Central memory CD8-positive, alpha-beta T cell (primary cell): ENCODE data around the gene TMEM45A.

Experiments
- ATAC-seq: fragments of 150-1000 bp; cut with Tn5 transposase; replicated peaks from 2 replicates; pipeline ENCODE4 v1.10.0; 2022; ENCODE audit warnings: mild to moderate bottlenecking, moderate FRiP score, moderate number of reproducible peaks; ENCODE audit not compliant: poor library complexity, severe bottlenecking; ENCODE audit errors: extremely low read depth
- DNase-seq, 2 donors: peaks; one replicate each; pipeline ENCODE4 v3.0.0; 2021; ENCODE audit warnings: low spot score in 2 of 2
- H3K27ac Mint-ChIP-seq: one replicate; pipeline ENCODE4 v1.8.0; 2022; ENCODE audit warnings: low read depth, mild to moderate bottlenecking, moderate library complexity, mixed read lengths
- H3K27me3 Mint-ChIP-seq: one replicate; pipeline ENCODE4 v1.8.0; 2022; ENCODE audit warnings: mixed read lengths
- H3K36me3 Mint-ChIP-seq: one replicate; pipeline ENCODE4 v1.8.0; 2022; ENCODE audit warnings: mild to moderate bottlenecking, moderate library complexity, mixed read lengths; ENCODE audit not compliant: insufficient read depth
- H3K4me1 Mint-ChIP-seq: one replicate; pipeline ENCODE4 v1.8.0; 2022; ENCODE audit warnings: mixed read lengths
- H3K4me3 Mint-ChIP-seq: one replicate; pipeline ENCODE4 v1.8.0; 2022; ENCODE audit warnings: mild to moderate bottlenecking, moderate library complexity, mixed read lengths
- H3K9me3 Mint-ChIP-seq: one replicate; pipeline ENCODE4 v1.8.0; 2022; ENCODE audit warnings: mixed read lengths

The TMEM45A gene

DNA sequence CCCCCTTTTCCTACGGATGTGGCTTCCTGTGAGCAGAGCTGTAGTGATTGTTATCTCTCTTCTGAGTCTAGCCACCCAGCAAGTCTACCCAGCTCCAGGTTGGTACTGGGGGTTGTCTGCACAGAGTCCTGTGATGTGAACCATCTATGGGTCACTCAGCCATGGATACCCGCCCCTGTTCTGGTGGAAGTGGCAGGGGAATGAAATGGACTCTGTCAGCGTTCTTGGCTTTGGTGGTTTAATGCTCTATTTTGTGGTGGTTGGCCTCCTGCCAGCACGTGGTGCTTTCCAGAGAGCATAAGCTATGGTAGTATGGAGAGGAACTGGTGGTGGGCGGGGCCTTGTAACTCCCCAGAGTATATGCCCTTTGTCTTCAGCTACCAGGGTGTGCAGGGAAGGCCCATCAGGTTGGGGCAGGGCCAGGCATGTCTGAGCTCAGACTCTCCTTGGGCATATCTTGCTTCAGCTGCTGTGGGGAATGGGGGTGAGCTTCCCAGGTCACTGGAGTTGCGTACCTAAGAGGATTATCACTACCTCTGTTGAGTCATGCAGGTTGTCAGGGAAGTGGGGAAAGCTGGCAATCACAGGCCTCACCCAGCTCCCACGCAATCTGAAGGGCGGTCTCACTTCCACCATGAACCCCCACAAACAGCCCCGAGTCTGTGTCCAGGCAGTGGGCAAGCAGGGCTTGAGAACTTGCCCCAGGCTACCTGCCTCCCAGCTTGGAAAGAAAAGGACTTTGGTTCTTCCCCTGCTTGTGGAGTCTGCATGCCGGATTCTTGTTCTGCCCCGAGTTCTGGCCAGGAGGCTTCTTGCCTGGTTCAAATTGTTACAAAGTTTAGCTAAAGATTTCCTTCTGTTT lies 108.0 kb downstream of the TMEM45A start:
- H3K4me3 Mint-ChIP-seq = no peak overlapping the region
- H3K4me1 Mint-ChIP-seq = peaks cover 16% of the 10 kb centered on the region
- no peak overlapping the region for H3K27ac Mint-ChIP-seq
- H3K36me3 Mint-ChIP-seq = peaks cover 1% of the 10 kb centered on the region
- DNase-seq = no peak
- no peak for ATAC-seq
- peaks cover 42% of the 10 kb centered on the region for H3K27me3 Mint-ChIP-seq
- no peaks in the 10 kb centered on the region for H3K9me3 Mint-ChIP-seq

DNA sequence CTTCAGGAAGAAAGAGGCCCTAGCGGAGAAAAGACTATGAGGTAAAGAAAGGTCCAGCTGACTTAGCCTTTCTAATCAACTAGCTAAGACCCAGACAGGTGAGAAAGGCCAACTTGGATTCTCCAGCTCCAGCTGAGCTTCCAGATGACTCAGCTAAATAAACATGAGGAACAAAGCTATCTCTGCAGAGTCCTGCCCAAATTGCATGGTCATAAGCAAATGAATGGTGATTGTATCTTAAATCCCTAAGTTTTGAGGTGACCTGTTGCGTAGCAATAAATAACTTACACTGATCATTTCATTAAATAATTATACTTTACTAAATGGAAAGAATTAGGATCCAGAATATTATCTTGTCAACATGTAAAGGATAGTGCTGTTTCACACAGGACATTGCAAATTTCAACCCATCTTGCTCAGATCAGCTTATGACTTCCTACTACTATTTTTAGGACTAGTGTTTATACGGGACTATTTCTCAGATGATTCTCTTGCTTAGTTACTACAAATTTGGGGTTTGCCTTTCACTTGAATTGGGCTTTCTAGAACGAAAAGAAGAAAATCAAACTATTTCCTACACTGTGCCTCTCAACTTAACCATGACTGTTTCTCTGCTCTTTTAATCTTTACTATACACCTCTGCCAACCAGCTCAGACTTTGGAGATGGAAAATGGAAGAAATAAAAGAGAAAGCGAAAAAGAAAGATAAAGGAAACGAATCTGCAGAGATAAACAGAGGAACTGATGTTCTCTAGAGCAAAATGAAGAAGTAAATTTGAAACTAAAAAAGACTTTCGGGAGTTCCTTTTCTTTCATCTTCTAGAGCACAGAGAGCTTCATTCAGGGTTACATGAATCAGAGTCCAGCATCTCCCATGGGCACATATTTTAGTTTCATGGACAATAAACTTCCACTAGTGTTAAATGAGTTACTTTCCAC lies 110.4 kb downstream of the TMEM45A start:
- H3K27ac Mint-ChIP-seq = no peak overlapping the region
- peak overlapping the region; percentile 19 for H3K4me3 Mint-ChIP-seq
- peaks cover 1% of the 10 kb centered on the region for H3K36me3 Mint-ChIP-seq
- H3K27me3 Mint-ChIP-seq = peaks cover 57% of the 10 kb centered on the region
- DNase-seq (no peak), ATAC-seq (no peak)
- H3K4me1 Mint-ChIP-seq = peaks cover 16% of the 10 kb centered on the region
- no peaks in the 10 kb centered on the region for H3K9me3 Mint-ChIP-seq

- Mint-ChIP-seq H3K27me3 (peaks cover 63% of the 10 kb centered on the region), H3K27ac (no peak overlapping the region), H3K9me3 (no peaks in the 10 kb centered on the region), H3K36me3 (no peaks in the 10 kb centered on the region), H3K4me3 (no peak overlapping the region), H3K4me1 (peaks cover 16% of the 10 kb centered on the region)
- DNase-seq (no peak), ATAC-seq (no peak)
Observed at GRCh38 chr3:100603469-100603868, 111.0 kb downstream of the TMEM45A start.

DNA sequence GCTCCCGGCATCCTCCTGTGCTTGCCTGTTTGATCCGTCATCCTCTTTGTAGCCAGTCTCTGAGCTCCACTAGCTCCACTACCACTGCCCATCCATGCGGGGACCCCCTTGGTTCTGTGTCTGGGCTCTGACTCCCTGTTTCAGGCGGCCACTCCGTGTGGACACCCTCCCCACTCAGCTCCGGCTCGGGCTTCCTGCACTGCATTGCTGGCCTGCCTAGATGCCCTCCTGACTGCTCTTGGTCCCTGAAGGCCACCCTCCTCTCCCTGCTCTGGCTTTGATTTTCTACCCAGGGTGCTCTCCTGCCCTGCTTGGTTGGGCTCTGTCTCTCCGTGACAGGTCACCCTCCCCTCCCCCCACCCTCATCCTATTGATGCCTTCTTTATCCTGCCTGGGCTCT lies 112.9 kb downstream of the TMEM45A start:
- Mint-ChIP-seq H3K27me3 (peaks cover 63% of the 10 kb centered on the region), H3K4me3 (no peak overlapping the region), H3K27ac (peak overlapping the region; percentile 76), H3K36me3 (no peaks in the 10 kb centered on the region), H3K4me1 (peaks cover 11% of the 10 kb centered on the region), H3K9me3 (no peaks in the 10 kb centered on the region)
- DNase-seq (no peak), ATAC-seq (no peak)

DNA sequence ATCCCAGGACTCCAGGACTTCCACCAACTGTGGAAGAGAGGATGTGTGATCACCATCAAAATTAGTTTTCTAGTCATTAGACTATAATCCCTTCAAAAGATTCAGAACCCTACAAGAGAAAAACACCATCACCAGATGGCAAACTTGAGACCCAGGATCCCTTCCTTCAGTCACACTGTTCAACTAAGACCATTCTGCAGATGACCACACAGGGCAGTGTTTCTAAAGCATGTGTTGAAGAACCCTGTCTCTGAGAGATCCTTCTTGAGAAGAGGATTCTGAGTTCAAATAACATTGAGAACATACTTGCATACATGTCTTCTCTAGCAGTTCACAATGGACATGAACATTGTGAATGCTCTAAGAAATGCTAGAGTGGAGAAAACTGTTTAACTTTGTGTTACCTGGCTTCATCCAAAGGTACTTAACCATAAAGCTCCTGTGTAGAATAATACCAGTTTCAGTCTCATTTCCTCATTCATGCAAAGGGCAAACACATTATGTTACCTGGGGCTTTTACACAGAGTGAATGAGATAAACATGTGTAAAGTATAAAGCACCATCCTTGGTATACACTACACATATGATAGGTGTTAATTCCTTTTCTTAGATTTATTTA lies 114.6 kb downstream of the TMEM45A start:
- Mint-ChIP-seq H3K36me3 (no peaks in the 10 kb centered on the region), H3K4me1 (peaks cover 10% of the 10 kb centered on the region), H3K27me3 (peaks cover 75% of the 10 kb centered on the region), H3K27ac (no peak overlapping the region), H3K9me3 (no peaks in the 10 kb centered on the region), H3K4me3 (no peak overlapping the region)
- DNase-seq (no peak), ATAC-seq (no peak)

- ATAC-seq = no peak
- Mint-ChIP-seq H3K27me3 (peaks cover 77% of the 10 kb centered on the region), H3K4me3 (no peak within 1 kb of the TSS), H3K4me1 (no peaks in the 10 kb centered on the region), H3K36me3 (no peaks in the 10 kb centered on the region), H3K27ac (no peak within 1 kb of the TSS), H3K9me3 (no peaks in the 10 kb centered on the region)
- DNase-seq = no peak
Observed at GRCh38 chr3:100609305-100609704, 116.9 kb downstream of the TMEM45A start, which contains the start of gene ADGRG7. Gene ADGRG7, plus strand, starts transcription at chr3:100609601. Its CDS starts 256 bp downstream, at chr3:100609857.

GRCh38 chr3:100609963-100610362 lies 117.5 kb downstream of the TMEM45A start:
- no peak for ATAC-seq
- peaks cover 77% of the 10 kb centered on the region for H3K27me3 Mint-ChIP-seq
- H3K9me3 Mint-ChIP-seq = no peaks in the 10 kb centered on the region

DNA sequence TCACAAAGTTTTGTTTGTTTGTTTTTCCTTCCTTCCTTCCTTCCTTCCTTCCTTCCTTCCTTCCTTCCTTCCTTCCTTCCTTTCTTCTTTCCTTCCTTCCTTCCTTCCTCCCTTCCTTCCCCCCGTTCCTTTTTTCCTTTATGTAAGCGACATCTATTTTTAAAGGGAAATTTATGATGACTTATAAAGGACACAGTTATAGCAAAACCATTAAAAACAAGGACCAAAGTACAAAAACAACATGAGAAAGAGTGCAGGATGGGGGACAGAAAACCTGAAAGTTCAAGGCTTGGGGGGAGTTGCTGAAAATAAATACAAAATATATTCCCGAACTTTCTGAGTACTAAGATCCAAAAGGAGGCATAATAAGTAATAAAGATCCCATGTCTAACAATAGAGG lies 118.8 kb downstream of the TMEM45A start:
- H3K27ac Mint-ChIP-seq = no peak overlapping the region

More at GRCh38 chr3:100609963-100610362, 117.5 kb downstream of the TMEM45A start:
- Mint-ChIP-seq H3K4me3 (no peak overlapping the region), H3K36me3 (no peaks in the 10 kb centered on the region), H3K27ac (no peak overlapping the region), H3K4me1 (no peaks in the 10 kb centered on the region)
- DNase-seq = no peak

GRCh38 chr3:100613721-100614390 lies 121.4 kb downstream of the TMEM45A start:
- DNase-seq (no peak), ATAC-seq (no peak)
- Mint-ChIP-seq H3K27me3 (peaks cover 66% of the 10 kb centered on the region), H3K36me3 (no peaks in the 10 kb centered on the region), H3K4me3 (no peak overlapping the region), H3K4me1 (no peaks in the 10 kb centered on the region), H3K27ac (no peak overlapping the region), H3K9me3 (no peaks in the 10 kb centered on the region)

More for the DNA sequence above, 118.8 kb downstream of the TMEM45A start:
- Mint-ChIP-seq H3K27me3 (peaks cover 78% of the 10 kb centered on the region), H3K4me1 (no peaks in the 10 kb centered on the region), H3K4me3 (no peak overlapping the region), H3K9me3 (no peaks in the 10 kb centered on the region), H3K36me3 (no peaks in the 10 kb centered on the region)
- ATAC-seq (no peak), DNase-seq (no peak)

GRCh38 chr3:100614941-100615340 lies 122.5 kb downstream of the TMEM45A start:
- no peak for ATAC-seq
- Mint-ChIP-seq H3K27ac (no peak overlapping the region), H3K9me3 (no peaks in the 10 kb centered on the region), H3K27me3 (peaks cover 62% of the 10 kb centered on the region), H3K36me3 (no peaks in the 10 kb centered on the region), H3K4me1 (no peaks in the 10 kb centered on the region), H3K4me3 (no peak overlapping the region)
- no peak for DNase-seq

- no peak for ATAC-seq
- H3K4me1 Mint-ChIP-seq = no peaks in the 10 kb centered on the region
- H3K27ac Mint-ChIP-seq = no peak overlapping the region
- no peak for DNase-seq
- H3K36me3 Mint-ChIP-seq = no peaks in the 10 kb centered on the region
- H3K4me3 Mint-ChIP-seq = no peak overlapping the region
- no peaks in the 10 kb centered on the region for H3K9me3 Mint-ChIP-seq
- H3K27me3 Mint-ChIP-seq = peaks cover 55% of the 10 kb centered on the region
Observed at GRCh38 chr3:100615684-100616083, 123.3 kb downstream of the TMEM45A start.

DNA sequence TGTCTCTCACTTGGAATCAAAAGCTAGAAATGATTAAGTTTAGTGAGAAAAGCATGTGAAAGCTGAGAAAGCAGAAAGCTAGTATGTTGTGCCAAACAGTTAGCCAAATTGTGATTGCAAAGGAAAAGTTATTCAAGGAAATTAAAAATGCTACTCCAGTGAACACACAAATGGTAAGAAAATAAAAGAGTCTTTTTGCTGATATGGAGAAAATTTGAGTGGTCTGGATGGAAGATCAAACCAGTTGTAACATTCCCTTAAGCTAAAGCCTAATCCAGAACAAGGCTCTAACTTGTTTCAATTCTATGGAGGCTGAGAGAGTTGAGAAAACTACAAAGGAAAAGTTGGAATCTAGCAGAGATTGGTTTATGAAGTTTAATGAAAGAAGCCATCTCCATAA lies 128.8 kb downstream of the TMEM45A start:
- Mint-ChIP-seq H3K4me1 (no peaks in the 10 kb centered on the region), H3K27me3 (peaks cover 23% of the 10 kb centered on the region), H3K4me3 (no peak overlapping the region), H3K27ac (no peak overlapping the region), H3K9me3 (no peaks in the 10 kb centered on the region), H3K36me3 (peaks cover 1% of the 10 kb centered on the region)
- ATAC-seq = no peak
- no peak for DNase-seq
